Inferior parietal cortex (tissue), 1 donor: ENCODE measurements around the gene NF1.
A peak's percentile ranks its signal among the peaks of the same experiment; 100 is the strongest.
"Not testable (repeated sequence)": the region's sequence is repeated elsewhere in the genome, so short reads cannot be mapped to it uniquely, and the experiment has no call there.

Experiments
- DNase-seq: peaks from one replicate; pipeline ENCODE4 v3.0.0-alpha.2; 2016; ENCODE audit errors: extremely low spot score

The NF1 gene

GRCh38 chr17:31297090-31297489, 202.3 kb downstream of the NF1 start, which contains the start of gene OMG:
Gene OMG, minus strand, starts transcription at chr17:31297239. Its CDS starts 908 bp downstream, at chr17:31296331.
- DNase-seq: peak; percentile 79

- no peak for DNase-seq
Observed at GRCh38 chr17:31299624-31300023, 204.8 kb downstream of the NF1 start.

- DNase-seq: no peak
Observed at GRCh38 chr17:31307640-31308039, 212.9 kb downstream of the NF1 start.

GRCh38 chr17:31308372-31309334, 213.9 kb downstream of the NF1 start:
- DNase-seq: no peak

GRCh38 chr17:31309556-31309955, 214.8 kb downstream of the NF1 start:
- no peak for DNase-seq

GRCh38 chr17:31310260-31310659, 215.5 kb downstream of the NF1 start:
- DNase-seq: no peak

GRCh38 chr17:31310886-31311285, 216.1 kb downstream of the NF1 start:
- DNase-seq: no peak

GRCh38 chr17:31311526-31311925, 216.7 kb downstream of the NF1 start:
- no peak for DNase-seq

GRCh38 chr17:31312223-31312622, 217.4 kb downstream of the NF1 start:
- not testable (repeated sequence) for DNase-seq

GRCh38 chr17:31313982-31314781, 219.4 kb downstream of the NF1 start, which contains the start of gene EVI2B:
Gene EVI2B, minus strand, starts transcription at chr17:31314054. Its CDS starts 8,445 bp downstream, at chr17:31305609.
- no peak for DNase-seq

GRCh38 chr17:31314782-31315100, 220.0 kb downstream of the NF1 start:
- DNase-seq: no peak

- peak; percentile 87 for DNase-seq
Observed at GRCh38 chr17:31318298-31318801, 223.6 kb downstream of the NF1 start.

GRCh38 chr17:31318851-31319661, 224.3 kb downstream of the NF1 start:
- DNase-seq: no peak

GRCh38 chr17:31320241-31320640, 225.5 kb downstream of the NF1 start:
- no peak for DNase-seq

- DNase-seq: peak; percentile 60
Observed at GRCh38 chr17:31320791-31321190, 226.0 kb downstream of the NF1 start.

- peak; percentile 85 for DNase-seq
Observed at GRCh38 chr17:31321481-31321880, 226.7 kb downstream of the NF1 start, which contains the start of gene EVI2A. Gene EVI2A, minus strand, starts transcription at chr17:31321622. Its CDS starts 2,609 bp downstream, at chr17:31319013.

GRCh38 chr17:31321966-31322365, 227.2 kb downstream of the NF1 start:
- DNase-seq: no peak

- no peak for DNase-seq
Observed at GRCh38 chr17:31323551-31323950, 228.8 kb downstream of the NF1 start.

GRCh38 chr17:31327534-31328159, 232.9 kb downstream of the NF1 start:
- DNase-seq: no peak

GRCh38 chr17:31328160-31328535, 233.4 kb downstream of the NF1 start:
- no peak for DNase-seq

GRCh38 chr17:31329221-31329620, 234.4 kb downstream of the NF1 start:
- no peak for DNase-seq
